ENCODE data around the gene GPX2. TPM values are rescaled to one million over a fixed set of nuclear protein-coding genes. Genes with fewer than 3 reads are reported as not detected.
A peak's percentile ranks its signal among the peaks of the same experiment; 100 is the strongest.

Gene GPX2
- polyA plus RNA-seq, 1 donor from 2014 or later: not detected

- Histone ChIP-seq H3K9me3 (ENCODE audit: low read length) (no peaks in the 10 kb centered on the region), H3K36me3 (ENCODE audit: insufficient read depth, low read length) (no peaks in the 10 kb centered on the region), H3K9me2 (ENCODE audit: insufficient read depth, low read length) (no peaks in the 10 kb centered on the region), H3K79me2 (replicated peaks; ENCODE audit: insufficient read depth, low read length) (no peaks in the 10 kb centered on the region), H3K27me3 (ENCODE audit: insufficient read depth, low read depth, low read length) (no peaks in the 10 kb centered on the region), H3F3A (ENCODE audit: insufficient read depth, low read length, poor library complexity, severe bottlenecking) (no peaks in the 10 kb centered on the region), H3K9ac (ENCODE audit: low read length) (peak overlapping the region; percentile 77), H3K4me3 (ENCODE audit: low read length) (peak overlapping the region; percentile 91), H2AFZ (ENCODE audit: low read depth, low read length) (no peak overlapping the region), H3K4me2 (ENCODE audit: low read length) (peak overlapping the region; percentile 76), H3K27ac (ENCODE audit: low read length) (no peak overlapping the region), H4K20me1 (ENCODE audit: insufficient read depth) (no peaks in the 10 kb centered on the region)
- TF ChIP-seq SMC3 (conservative IDR thresholded peaks at IDR 0.05; ENCODE audit: poor library complexity): no peak
- TF ChIP-seq EP300 (conservative IDR thresholded peaks at IDR 0.05; ENCODE audit: poor library complexity, severe bottlenecking): no peak
- no peak for TF ChIP-seq RAD21 (conservative IDR thresholded peaks at IDR 0.05)
- TF ChIP-seq TAF1 (IDR thresholded peaks at IDR 0.05; ENCODE audit: low read depth): no peak
- TF ChIP-seq POLR2AphosphoS5 (IDR thresholded peaks at IDR 0.05): no peak
- no peak for TF ChIP-seq REST (IDR thresholded peaks at IDR 0.05; ENCODE audit: borderline replicate concordance)
- TF ChIP-seq CTCF (IDR thresholded peaks at IDR 0.05; ENCODE audit: poor library complexity, severe bottlenecking): no peak
- no peak for TF ChIP-seq MXI1 (conservative IDR thresholded peaks at IDR 0.05; ENCODE audit: poor library complexity, severe bottlenecking)
- no peak for TF ChIP-seq EZH2 (IDR thresholded peaks at IDR 0.05; ENCODE audit: borderline replicate concordance, insufficient read depth, low read length, poor library complexity, severe bottlenecking)
These were observed 28.4 kb upstream of the GPX2 start for GRCh38 chr14:64970776-64971477.

GRCh38 chr14:64970041-64970440 lies 27.5 kb upstream of the GPX2 start:
- Histone ChIP-seq H3K9me3 (ENCODE audit: low read length) (no peaks in the 10 kb centered on the region), H3K79me2 (replicated peaks; ENCODE audit: insufficient read depth, low read length) (no peaks in the 10 kb centered on the region), H3K4me3 (ENCODE audit: low read length) (peak overlapping the region; percentile 91), H2AFZ (ENCODE audit: low read depth, low read length) (no peak overlapping the region), H3K27ac (ENCODE audit: low read length) (no peak overlapping the region), H3K9ac (ENCODE audit: low read length) (no peak overlapping the region), H3K27me3 (ENCODE audit: insufficient read depth, low read depth, low read length) (no peaks in the 10 kb centered on the region), H3K36me3 (ENCODE audit: insufficient read depth, low read length) (no peaks in the 10 kb centered on the region), H4K20me1 (ENCODE audit: insufficient read depth) (no peaks in the 10 kb centered on the region), H3K9me2 (ENCODE audit: insufficient read depth, low read length) (no peaks in the 10 kb centered on the region), H3F3A (ENCODE audit: insufficient read depth, low read length, poor library complexity, severe bottlenecking) (no peaks in the 10 kb centered on the region), H3K4me2 (ENCODE audit: low read length) (no peak overlapping the region)
- TF ChIP-seq RAD21 (conservative IDR thresholded peaks at IDR 0.05) (no peak), CTCF (IDR thresholded peaks at IDR 0.05; ENCODE audit: poor library complexity, severe bottlenecking) (no peak), EP300 (conservative IDR thresholded peaks at IDR 0.05; ENCODE audit: poor library complexity, severe bottlenecking) (no peak)
